Fibroblast of mammary gland (primary cell): ENCODE data around the gene BBS5.

Source experiments
- DNase-seq: peaks from one replicate; pipeline ENCODE4 v3.0.0-alpha.2; 2010; ENCODE audit warnings: low read depth
- H3K4me3 ChIP-seq: 2 replicates; pipeline ENCODE4 v1.5.1; 2011; ENCODE audit warnings: low read depth, mild to moderate bottlenecking, low read length, moderate library complexity; ENCODE audit not compliant: control insufficient read depth
- TF ChIP-seq, protein P1 (sequence below): conservative IDR thresholded peaks from 2 replicates; pipeline ENCODE4 v1.5.1; 2011; ENCODE audit warnings: low read depth, low read length, inconsistent platforms; ENCODE audit not compliant: control insufficient read depth, insufficient read depth

BBS5 gene

GRCh38 chr2:169507698-169508097 is 28.4 kb downstream of the BBS5 start:
- DNase-seq, result peak; percentile 75
- TF ChIP-seq, protein P1, sequence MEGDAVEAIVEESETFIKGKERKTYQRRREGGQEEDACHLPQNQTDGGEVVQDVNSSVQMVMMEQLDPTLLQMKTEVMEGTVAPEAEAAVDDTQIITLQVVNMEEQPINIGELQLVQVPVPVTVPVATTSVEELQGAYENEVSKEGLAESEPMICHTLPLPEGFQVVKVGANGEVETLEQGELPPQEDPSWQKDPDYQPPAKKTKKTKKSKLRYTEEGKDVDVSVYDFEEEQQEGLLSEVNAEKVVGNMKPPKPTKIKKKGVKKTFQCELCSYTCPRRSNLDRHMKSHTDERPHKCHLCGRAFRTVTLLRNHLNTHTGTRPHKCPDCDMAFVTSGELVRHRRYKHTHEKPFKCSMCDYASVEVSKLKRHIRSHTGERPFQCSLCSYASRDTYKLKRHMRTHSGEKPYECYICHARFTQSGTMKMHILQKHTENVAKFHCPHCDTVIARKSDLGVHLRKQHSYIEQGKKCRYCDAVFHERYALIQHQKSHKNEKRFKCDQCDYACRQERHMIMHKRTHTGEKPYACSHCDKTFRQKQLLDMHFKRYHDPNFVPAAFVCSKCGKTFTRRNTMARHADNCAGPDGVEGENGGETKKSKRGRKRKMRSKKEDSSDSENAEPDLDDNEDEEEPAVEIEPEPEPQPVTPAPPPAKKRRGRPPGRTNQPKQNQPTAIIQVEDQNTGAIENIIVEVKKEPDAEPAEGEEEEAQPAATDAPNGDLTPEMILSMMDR, result no peak
- H3K4me3 ChIP-seq, result no peak overlapping the region

DNA sequence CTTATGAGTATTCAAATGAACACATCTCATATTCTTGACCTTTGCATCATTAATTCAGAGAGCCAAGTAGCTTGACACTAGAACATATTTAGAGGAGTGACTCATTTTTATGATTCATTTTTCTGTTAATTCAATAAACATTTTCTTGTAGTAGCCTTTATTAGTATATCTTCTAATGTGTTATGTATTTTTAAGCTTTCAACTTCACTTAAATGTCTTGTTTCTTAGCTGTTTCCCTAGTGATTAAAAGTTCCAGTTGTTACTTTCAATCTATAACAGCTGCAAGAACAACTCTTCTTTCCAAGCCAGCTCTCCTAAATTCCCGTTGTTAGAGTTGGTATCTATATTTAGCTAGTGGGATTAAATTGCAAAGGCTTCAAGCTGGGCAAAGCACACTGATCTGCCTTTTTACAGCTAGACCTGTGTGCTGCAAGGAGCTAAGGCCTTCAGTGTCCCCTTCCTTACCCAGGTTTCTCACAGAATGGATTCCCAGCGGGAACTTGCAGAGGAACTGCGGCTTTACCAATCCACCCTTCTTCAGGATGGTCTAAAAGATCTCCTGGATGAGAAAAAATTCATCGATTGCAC is 30.1 kb downstream of the BBS5 start, which contains the start of gene KLHL41:
TSS of gene KLHL41 (plus strand) at position 405 of the 588 bp plus-strand sequence. CDS start at position 482, 77 bp downstream.
- DNase-seq, result peak; percentile 60
- TF ChIP-seq, protein P1, result no peak
- H3K4me3 ChIP-seq, result no peak within 1 kb of the TSS

DNA sequence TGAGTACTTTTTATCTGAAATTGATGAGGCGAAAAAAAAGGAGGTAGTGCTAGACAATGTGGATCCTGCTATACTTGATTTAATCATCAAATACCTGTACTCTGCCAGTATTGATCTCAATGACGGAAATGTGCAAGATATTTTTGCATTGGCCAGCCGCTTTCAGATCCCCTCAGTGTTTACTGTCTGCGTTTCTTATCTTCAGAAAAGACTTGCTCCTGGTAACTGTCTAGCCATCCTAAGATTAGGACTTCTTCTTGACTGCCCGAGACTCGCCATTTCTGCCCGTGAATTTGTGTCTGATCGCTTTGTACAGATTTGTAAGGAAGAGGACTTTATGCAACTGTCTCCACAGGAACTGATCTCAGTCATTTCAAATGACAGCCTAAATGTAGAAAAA is 30.7 kb downstream of the BBS5 start:
- TF ChIP-seq, protein P1, result no peak

DNA sequence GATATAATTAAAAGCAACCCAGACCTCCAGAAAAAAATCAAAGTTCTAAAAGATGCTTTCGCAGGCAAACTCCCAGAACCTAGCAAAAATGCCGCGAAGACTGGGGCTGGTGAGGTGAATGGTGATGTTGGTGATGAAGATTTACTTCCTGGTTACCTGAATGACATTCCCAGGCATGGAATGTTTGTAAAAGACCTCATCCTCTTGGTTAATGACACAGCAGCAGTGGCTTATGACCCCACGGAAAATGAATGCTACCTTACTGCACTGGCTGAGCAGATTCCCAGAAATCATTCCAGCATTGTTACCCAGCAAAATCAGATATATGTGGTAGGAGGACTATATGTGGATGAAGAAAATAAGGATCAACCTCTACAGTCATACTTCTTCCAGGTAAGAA is 31.2 kb downstream of the BBS5 start:
- no peak for DNase-seq
- H3K4me3 ChIP-seq, result no peak overlapping the region
- TF ChIP-seq, protein P1, result no peak

More for the DNA sequence above, 30.7 kb downstream of the BBS5 start:
- H3K4me3 ChIP-seq, result no peak overlapping the region
- no peak for DNase-seq

GRCh38 chr2:169511818-169512217 is 32.5 kb downstream of the BBS5 start:
- H3K4me3 ChIP-seq, result no peak overlapping the region
- TF ChIP-seq, protein P1, result no peak
- DNase-seq, result no peak

DNA sequence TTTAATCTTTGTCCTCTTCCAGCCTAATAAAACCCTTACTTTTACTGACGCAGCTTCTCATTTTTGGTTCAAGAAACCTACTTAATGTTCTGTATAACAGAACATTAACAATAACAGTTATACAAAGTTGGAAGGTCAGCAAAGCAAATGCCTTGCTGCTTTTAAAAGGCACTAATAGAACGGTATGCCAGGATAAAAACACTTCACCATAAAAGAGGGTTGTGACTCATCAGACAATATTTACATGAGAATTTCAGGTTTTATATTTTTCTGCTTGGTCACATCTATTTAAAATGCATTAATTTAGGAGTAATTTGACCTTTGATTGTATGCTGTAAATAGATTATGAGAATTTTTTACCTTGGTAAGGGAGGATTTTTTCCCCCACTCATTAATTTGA is 33.2 kb downstream of the BBS5 start:
- DNase-seq, result no peak
- no peak overlapping the region for H3K4me3 ChIP-seq
- TF ChIP-seq, protein P1, result no peak
